Measurements from ENCODE around the gene VPS8. TPM values are rescaled to one million over a fixed set of nuclear protein-coding genes. Genes with fewer than 3 reads are reported as not detected.

Gene VPS8
- total RNA-seq, 2 donors from 2014 or later: 49.7 to 70.0 TPM

DNA sequence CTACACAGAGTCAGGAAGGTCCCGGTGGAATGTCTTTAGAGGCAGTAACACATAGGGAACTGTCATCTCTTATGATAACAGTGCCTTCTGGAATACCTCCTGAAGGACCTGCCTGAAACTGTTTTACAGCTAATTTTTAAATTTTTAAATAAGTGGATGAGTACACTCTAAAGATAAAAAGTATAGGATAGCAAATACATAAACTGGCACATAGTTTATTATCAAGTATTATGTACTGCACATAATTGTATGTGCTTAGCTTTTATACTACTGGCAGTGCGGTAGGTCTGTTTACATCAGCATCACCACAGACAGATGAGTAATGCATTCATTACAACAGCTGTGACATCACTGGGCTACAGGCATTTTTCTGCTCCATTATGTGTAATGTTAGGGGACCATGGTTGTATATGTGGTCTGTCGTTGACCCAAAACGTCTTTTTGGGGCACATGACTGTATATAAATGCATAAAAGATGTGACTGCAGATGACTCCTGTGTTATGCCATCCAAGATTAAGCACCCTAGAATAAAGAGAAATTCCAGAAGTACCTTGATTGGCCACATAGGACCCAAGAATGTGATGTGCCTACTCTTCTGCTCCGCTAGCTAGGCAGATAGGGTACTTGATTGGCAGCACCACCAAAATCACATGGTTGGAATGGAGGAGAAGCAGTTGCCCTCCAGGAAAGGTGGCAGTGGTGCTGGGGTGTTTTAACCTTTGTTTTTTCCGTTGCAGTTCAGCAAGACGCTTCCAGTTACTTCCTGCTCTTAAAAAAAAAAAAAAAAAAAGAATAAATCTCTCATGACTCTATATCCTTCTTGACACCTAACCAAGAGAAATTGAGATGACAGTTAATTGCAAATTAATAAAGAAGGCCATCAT is 3.3 kb downstream of the VPS8 start:
- H3K36me3 Mint-ChIP-seq (ENCODE audit: low read depth): peaks cover 3% of the 10 kb centered on the region
- TF ChIP-seq, protein P1, sequence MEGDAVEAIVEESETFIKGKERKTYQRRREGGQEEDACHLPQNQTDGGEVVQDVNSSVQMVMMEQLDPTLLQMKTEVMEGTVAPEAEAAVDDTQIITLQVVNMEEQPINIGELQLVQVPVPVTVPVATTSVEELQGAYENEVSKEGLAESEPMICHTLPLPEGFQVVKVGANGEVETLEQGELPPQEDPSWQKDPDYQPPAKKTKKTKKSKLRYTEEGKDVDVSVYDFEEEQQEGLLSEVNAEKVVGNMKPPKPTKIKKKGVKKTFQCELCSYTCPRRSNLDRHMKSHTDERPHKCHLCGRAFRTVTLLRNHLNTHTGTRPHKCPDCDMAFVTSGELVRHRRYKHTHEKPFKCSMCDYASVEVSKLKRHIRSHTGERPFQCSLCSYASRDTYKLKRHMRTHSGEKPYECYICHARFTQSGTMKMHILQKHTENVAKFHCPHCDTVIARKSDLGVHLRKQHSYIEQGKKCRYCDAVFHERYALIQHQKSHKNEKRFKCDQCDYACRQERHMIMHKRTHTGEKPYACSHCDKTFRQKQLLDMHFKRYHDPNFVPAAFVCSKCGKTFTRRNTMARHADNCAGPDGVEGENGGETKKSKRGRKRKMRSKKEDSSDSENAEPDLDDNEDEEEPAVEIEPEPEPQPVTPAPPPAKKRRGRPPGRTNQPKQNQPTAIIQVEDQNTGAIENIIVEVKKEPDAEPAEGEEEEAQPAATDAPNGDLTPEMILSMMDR (conservative IDR thresholded peaks at IDR 0.05): no peak
- no peak overlapping the region for H3K27ac ChIP-seq (ENCODE audit: low read depth, low read length)

DNA sequence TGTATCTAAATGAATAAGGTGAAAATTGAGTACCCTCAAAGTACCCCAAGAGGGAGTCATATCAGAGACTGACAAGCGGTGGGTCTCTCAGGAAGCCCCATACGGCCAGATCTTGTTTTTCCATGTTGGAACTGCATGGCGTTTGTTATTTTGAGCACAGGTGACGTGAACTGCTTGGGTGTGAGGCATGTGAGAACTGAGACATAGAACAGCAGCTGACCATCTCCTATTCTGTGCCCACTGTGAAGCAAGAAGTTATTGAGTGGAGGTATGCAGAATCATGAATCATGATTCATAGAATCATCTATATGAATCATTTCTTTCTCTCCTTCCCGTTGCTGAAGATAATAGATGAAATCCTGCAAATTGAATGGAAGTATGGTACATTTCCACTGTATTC is 4.6 kb downstream of the VPS8 start:
- TF ChIP-seq, protein P1 (conservative IDR thresholded peaks at IDR 0.05): no peak
- Histone ChIP-seq H3K36me3 (ENCODE audit: control insufficient read depth, insufficient read depth, low read length) (peaks cover 7% of the 10 kb centered on the region), H3K4me3 (ENCODE audit: low read length) (no peak overlapping the region), H3K27me3 (ENCODE audit: control insufficient read depth, insufficient read depth, low read length, poor library complexity, severe bottlenecking) (no peaks in the 10 kb centered on the region), H3K9me3 (ENCODE audit: control insufficient read depth, low read length) (no peaks in the 10 kb centered on the region), H3K27ac (ENCODE audit: low read depth, low read length) (no peak overlapping the region), H3K9ac (ENCODE audit: extremely low read depth, low read length, poor library complexity, severe bottlenecking) (no peak overlapping the region), H3K4me1 (ENCODE audit: control insufficient read depth, insufficient read depth, low read length) (no peaks in the 10 kb centered on the region)
- Mint-ChIP-seq H3K4me3 (no peak overlapping the region), H3K9me3 (no peaks in the 10 kb centered on the region), H3K36me3 (ENCODE audit: low read depth) (peaks cover 3% of the 10 kb centered on the region), H3K27me3 (ENCODE audit: insufficient read depth) (no peaks in the 10 kb centered on the region), H3K27ac (no peak overlapping the region), H3K4me1 (peaks cover 8% of the 10 kb centered on the region)
- WGBS, 2 experiments (ENCODE audit: insufficient coverage in 1 of 2, insufficient read length in 1 of 2): 96 to 97% methylated on average over 5 of the region's 5 CpGs
- DNase-seq: no peak

More for the DNA sequence above, 3.3 kb downstream of the VPS8 start:
- no peak overlapping the region for H3K27ac Mint-ChIP-seq
- H3K9ac ChIP-seq (ENCODE audit: extremely low read depth, low read length, poor library complexity, severe bottlenecking): no peak overlapping the region
- H3K36me3 ChIP-seq (ENCODE audit: control insufficient read depth, insufficient read depth, low read length): peaks cover 7% of the 10 kb centered on the region
- WGBS, 2 experiments (ENCODE audit: insufficient coverage in 1 of 2, insufficient read length in 1 of 2): 91 to 93% methylated on average over 5 to 7 of the region's 7 CpGs
- no peaks in the 10 kb centered on the region for H3K27me3 ChIP-seq (ENCODE audit: control insufficient read depth, insufficient read depth, low read length, poor library complexity, severe bottlenecking)
- no peak overlapping the region for H3K4me3 ChIP-seq (ENCODE audit: low read length)
- DNase-seq: no peak
- no peaks in the 10 kb centered on the region for H3K27me3 Mint-ChIP-seq (ENCODE audit: insufficient read depth)
- H3K4me1 ChIP-seq (ENCODE audit: control insufficient read depth, insufficient read depth, low read length): no peaks in the 10 kb centered on the region
- H3K4me1 Mint-ChIP-seq: peaks cover 8% of the 10 kb centered on the region
- H3K9me3 ChIP-seq (ENCODE audit: control insufficient read depth, low read length): no peaks in the 10 kb centered on the region
- no peaks in the 10 kb centered on the region for H3K9me3 Mint-ChIP-seq
- H3K4me3 Mint-ChIP-seq: no peak overlapping the region

DNA sequence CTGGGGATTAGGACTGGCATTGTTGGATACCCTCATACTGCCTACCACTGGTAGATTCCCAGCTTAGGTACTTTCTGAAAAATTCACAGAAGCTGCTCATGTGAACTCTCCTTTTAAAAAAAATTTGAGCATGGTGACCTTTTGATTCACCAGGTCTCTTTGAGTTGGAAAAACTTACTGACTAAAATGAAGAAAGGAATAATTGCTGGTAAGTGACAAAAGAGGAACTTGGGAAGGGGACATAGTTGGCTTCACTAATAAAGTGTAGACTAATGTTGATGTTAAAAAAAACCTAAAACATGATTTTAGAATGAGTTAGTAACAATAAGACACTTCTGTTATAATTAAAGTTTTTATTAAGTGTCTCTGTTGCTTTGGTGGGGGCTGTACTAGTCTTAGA is 8.6 kb downstream of the VPS8 start:
- peaks cover 7% of the 10 kb centered on the region for H3K36me3 ChIP-seq (ENCODE audit: control insufficient read depth, insufficient read depth, low read length)
- H3K27me3 ChIP-seq (ENCODE audit: control insufficient read depth, insufficient read depth, low read length, poor library complexity, severe bottlenecking): no peaks in the 10 kb centered on the region
- DNase-seq: no peak
- H3K27ac ChIP-seq (ENCODE audit: low read depth, low read length): no peak overlapping the region
- H3K4me3 ChIP-seq (ENCODE audit: low read length): no peak overlapping the region
- H3K9me3 Mint-ChIP-seq: no peaks in the 10 kb centered on the region
- H3K36me3 Mint-ChIP-seq (ENCODE audit: low read depth): peaks cover 11% of the 10 kb centered on the region
- no peaks in the 10 kb centered on the region for H3K27me3 Mint-ChIP-seq (ENCODE audit: insufficient read depth)
- H3K4me3 Mint-ChIP-seq: no peak overlapping the region
- no peaks in the 10 kb centered on the region for H3K9me3 ChIP-seq (ENCODE audit: control insufficient read depth, low read length)
- no peak overlapping the region for H3K9ac ChIP-seq (ENCODE audit: extremely low read depth, low read length, poor library complexity, severe bottlenecking)
- H3K4me1 ChIP-seq (ENCODE audit: control insufficient read depth, insufficient read depth, low read length): no peaks in the 10 kb centered on the region
- H3K27ac Mint-ChIP-seq: no peak overlapping the region
- TF ChIP-seq, protein P1 (conservative IDR thresholded peaks at IDR 0.05): no peak
- no peaks in the 10 kb centered on the region for H3K4me1 Mint-ChIP-seq
